Activated CD8-positive, alpha-beta T cell treated with anti-CD3 and anti-CD28 coated beads, Interleukin-2, amount 10 ng/mL, durations not matched to agents 7 days and 5 days (primary cell): ENCODE measurements around the gene SLC25A42. TPM values are rescaled to one million over a fixed set of nuclear protein-coding genes. Genes with fewer than 3 reads are reported as not detected.
"Not testable (repeated sequence)": the region's sequence is repeated elsewhere in the genome, so short reads cannot be mapped to it uniquely, and the experiment has no call there.

Source experiments
- ATAC-seq: fragments of 150-1000 bp; cut with Tn5 transposase; one replicate; pipeline ENCODE4 v1.10.0; 2021; ENCODE audit warnings: moderate library complexity
- CTCF ChIA-PET: fragments of 350-600 bp; sonication (Branson Sonifier 250); formaldehyde crosslinking; loops from one replicate; lab custom pipeline; 2021; ENCODE audit warnings: antibody characterized with exemption; lab: Charles Lee
- POLR2A ChIA-PET: fragments of 350-600 bp; sonication (Branson Sonifier 250); formaldehyde crosslinking; loops from one replicate; lab custom pipeline; 2021; ENCODE audit warnings: antibody characterized with exemption; lab: Charles Lee
- DNase-seq: peaks from one replicate; pipeline ENCODE4 v3.0.0-alpha.2; 2020
- H3K27ac Mint-ChIP-seq: one replicate; pipeline ENCODE4 v1.8.0; 2021; ENCODE audit warnings: mild to moderate bottlenecking, mixed read lengths
- H3K27me3 Mint-ChIP-seq: one replicate; pipeline ENCODE4 v1.8.0; 2021; ENCODE audit warnings: low read depth, mixed read lengths
- H3K36me3 Mint-ChIP-seq: one replicate; pipeline ENCODE4 v1.8.0; 2021; ENCODE audit warnings: low read depth, mixed read lengths
- H3K4me1 Mint-ChIP-seq: one replicate; pipeline ENCODE4 v1.8.0; 2021; ENCODE audit warnings: low read depth, mixed read lengths
- H3K4me3 Mint-ChIP-seq: one replicate; pipeline ENCODE4 v1.8.0; 2021; ENCODE audit warnings: mild to moderate bottlenecking, mixed read lengths
- H3K9me3 Mint-ChIP-seq: one replicate; pipeline ENCODE4 v1.8.0; 2022; ENCODE audit warnings: mixed read lengths; ENCODE audit not compliant: insufficient read depth
- total RNA-seq, 2 experiments: library from RNA; stranded (reverse); gene quantifications; one replicate each; pipeline ENCODE4 v1.2.3, GENCODE V29; 2021

The SLC25A42 gene
- total RNA-seq, 2 experiments from 2014 or later: 20.1 to 20.2 TPM

DNA sequence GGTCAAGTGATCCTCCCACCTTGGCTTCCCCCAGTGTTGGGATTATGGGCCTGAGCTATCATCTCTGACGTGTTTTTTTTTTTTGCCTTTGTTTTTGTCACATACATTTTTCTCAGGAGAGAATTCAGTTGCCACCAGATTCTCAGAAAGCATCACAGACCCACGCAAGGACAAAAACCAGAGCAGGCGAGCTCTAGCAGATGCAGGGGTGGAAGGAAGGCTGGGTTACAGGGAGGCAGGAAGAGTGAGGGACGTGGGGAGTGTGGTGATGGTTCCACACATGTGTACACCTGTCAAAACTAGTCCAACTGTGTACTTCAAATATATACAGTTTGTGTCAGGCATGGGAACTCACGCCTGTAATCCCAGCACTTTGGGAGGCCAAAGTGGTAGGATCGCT lies 70.2 kb downstream of the SLC25A42 start:
- Mint-ChIP-seq H3K27me3 (no peaks in the 10 kb centered on the region), H3K36me3 (peaks cover 16% of the 10 kb centered on the region), H3K4me3 (no peak overlapping the region), H3K9me3 (no peaks in the 10 kb centered on the region), H3K4me1 (peaks cover 26% of the 10 kb centered on the region), H3K27ac (no peak overlapping the region)
- POLR2A ChIA-PET: no interaction called here
- CTCF ChIA-PET: no interaction called here
- DNase-seq: no peak
- no peak for ATAC-seq

DNA sequence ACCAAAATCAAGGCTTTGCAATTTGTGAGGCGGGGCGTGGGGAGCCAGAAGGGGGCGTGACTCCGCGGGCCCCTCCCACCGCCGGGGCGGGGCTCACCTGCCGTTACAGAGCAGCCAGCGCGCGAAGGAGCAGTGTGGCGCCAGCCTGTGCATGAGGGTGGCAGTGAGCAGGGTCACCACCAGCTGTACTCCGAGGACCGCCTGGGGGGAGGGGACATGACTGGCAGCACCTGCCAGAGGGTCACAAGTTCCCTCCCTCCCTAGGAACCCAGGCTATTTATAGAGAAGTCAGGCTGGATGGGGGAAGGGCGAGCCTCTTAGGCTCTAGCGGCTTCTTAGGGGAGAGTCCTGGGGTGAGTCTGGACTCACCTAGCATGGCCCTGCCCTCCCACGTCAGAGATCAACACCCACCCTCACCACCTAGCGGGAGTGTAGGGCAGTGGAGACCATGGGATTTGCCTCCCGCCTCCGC lies 70.9 kb downstream of the SLC25A42 start:
- Mint-ChIP-seq H3K27me3 (no peaks in the 10 kb centered on the region), H3K4me1 (peaks cover 32% of the 10 kb centered on the region), H3K4me3 (no peak overlapping the region), H3K9me3 (no peaks in the 10 kb centered on the region), H3K27ac (no peak overlapping the region), H3K36me3 (peaks cover 16% of the 10 kb centered on the region)
- ATAC-seq (no peak), DNase-seq (no peak)
- ChIA-PET POLR2A (no interaction called here), CTCF (no interaction called here)

- peaks cover 32% of the 10 kb centered on the region for H3K4me1 Mint-ChIP-seq
- DNase-seq, H3K4me3 Mint-ChIP-seq, H3K27ac Mint-ChIP-seq, H3K27me3 Mint-ChIP-seq, POLR2A ChIA-PET, H3K9me3 Mint-ChIP-seq, ATAC-seq: not testable (repeated sequence)
- CTCF ChIA-PET: interaction anchor here (1.9 kb wide), 1 partner anchor 20 kb away, joined by 6 read pairs; no protein-coding TSS in a partner anchor
- H3K36me3 Mint-ChIP-seq: peaks cover 16% of the 10 kb centered on the region
Measured at GRCh38 chr19:19135713-19136112, 71.9 kb downstream of the SLC25A42 start.

DNA sequence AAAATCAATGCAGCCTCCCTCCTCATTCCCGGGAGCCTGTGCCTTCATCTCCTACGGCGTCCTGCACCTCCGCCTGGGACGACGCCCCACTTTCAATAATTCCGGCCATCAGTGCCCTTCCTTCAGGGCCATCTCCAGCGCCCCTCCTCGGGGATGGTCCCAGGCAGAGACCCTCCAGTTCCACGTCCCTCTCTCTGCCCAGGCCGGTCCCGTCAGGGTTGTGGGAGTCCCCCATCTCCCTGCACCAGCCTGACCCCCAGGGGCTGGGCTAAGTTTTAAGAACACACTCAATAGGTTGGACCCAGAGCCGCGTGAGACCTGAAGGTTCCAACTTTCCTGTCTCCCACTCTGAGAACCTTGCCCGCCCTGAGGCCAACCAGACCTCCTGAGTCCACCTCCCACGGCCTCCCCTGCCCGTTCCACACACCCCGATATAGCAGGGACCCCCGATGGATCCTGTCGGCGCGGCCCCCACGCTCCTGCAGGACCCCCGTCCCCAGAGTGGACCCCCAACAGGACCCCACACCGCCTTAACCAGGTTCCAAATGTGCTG lies 73.8 kb downstream of the SLC25A42 start:
- H3K27me3 Mint-ChIP-seq: no peaks in the 10 kb centered on the region
- no peak for DNase-seq
- ChIA-PET POLR2A (no interaction called here), CTCF (interaction anchor here (0.6 to 1.9 kb wide), 2 partner anchors 8 to 22 kb away, joined by 3 to 6 read pairs; no protein-coding TSS in a partner anchor)
- no peak for ATAC-seq
- H3K36me3 Mint-ChIP-seq: peaks cover 9% of the 10 kb centered on the region
- H3K27ac Mint-ChIP-seq: peak overlapping the region; percentile 97
- peak overlapping the region; percentile 95 for H3K4me3 Mint-ChIP-seq
- peaks cover 32% of the 10 kb centered on the region for H3K4me1 Mint-ChIP-seq
- H3K9me3 Mint-ChIP-seq: no peaks in the 10 kb centered on the region

GRCh38 chr19:19138109-19138981 lies 74.6 kb downstream of the SLC25A42 start, which contains the start of gene TMEM161A:
TSS of gene TMEM161A (minus strand) at chr19:19138478. CDS start at chr19:19138428, 50 bp downstream.
- ChIA-PET POLR2A (no interaction called here), CTCF (interaction anchor here (0.7 to 1.2 kb wide), 4 partner anchors 36 to 84 kb away, joined by 3 to 4 read pairs (median 4); no protein-coding TSS in a partner anchor)
- no peaks in the 10 kb centered on the region for H3K27me3 Mint-ChIP-seq
- peak within 1 kb of the TSS; percentile 97 for H3K27ac Mint-ChIP-seq
- H3K4me1 Mint-ChIP-seq: peaks cover 32% of the 10 kb centered on the region
- H3K9me3 Mint-ChIP-seq: no peaks in the 10 kb centered on the region
- peak within 1 kb of the TSS; percentile 95 for H3K4me3 Mint-ChIP-seq
- peaks cover 4% of the 10 kb centered on the region for H3K36me3 Mint-ChIP-seq
- ATAC-seq: peak; percentile 100
- peak; percentile 98 for DNase-seq

DNA sequence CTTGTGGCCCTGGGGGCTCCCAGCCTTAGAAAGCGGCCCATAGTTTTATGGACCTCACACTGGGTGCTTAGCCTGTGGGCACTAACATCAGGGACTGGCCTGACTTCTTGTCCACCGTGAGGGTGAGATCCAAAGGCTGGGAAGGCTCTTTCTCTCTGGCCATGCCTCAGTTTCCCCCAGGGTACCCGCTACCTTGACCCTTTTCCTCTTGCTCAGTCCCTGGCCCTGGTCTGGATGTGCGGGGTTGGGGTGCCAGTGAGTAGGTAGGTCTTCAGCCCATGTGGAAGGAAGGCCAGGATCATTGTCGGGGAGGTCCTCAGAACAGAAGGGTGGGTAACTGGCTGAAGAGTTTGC lies 76.1 kb downstream of the SLC25A42 start:
- no peaks in the 10 kb centered on the region for H3K36me3 Mint-ChIP-seq
- no peak for ATAC-seq
- H3K27me3 Mint-ChIP-seq: no peaks in the 10 kb centered on the region
- ChIA-PET POLR2A (no interaction called here), CTCF (interaction anchor here (1.2 to 1.3 kb wide), 2 partner anchors 41 to 86 kb away, joined by 3 to 4 read pairs; no protein-coding TSS in a partner anchor)
- DNase-seq: no peak
- H3K9me3 Mint-ChIP-seq: no peaks in the 10 kb centered on the region
- no peak overlapping the region for H3K4me3 Mint-ChIP-seq
- no peak overlapping the region for H3K27ac Mint-ChIP-seq
- peaks cover 32% of the 10 kb centered on the region for H3K4me1 Mint-ChIP-seq

DNA sequence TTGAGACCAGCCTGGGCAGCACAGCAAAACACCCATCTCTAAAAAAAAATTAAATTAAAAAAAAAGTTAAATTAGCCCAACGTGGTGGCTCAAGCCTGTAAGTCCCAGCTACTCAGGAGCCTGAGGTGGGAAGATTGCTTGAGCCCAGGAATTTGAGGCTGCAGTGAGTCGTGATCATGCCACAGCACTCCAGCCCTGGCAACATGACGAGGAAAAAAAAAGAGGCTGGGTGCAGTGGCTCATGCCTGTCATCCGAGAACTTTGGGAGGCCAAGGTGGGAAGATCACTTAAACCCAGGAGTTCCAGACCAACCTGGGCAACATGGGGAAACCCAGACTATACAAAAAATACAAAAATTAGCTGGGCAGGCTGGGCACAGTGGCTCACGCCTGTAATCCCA lies 76.7 kb downstream of the SLC25A42 start:
- H3K27ac Mint-ChIP-seq: no peak overlapping the region
- ChIA-PET POLR2A (no interaction called here), CTCF (interaction anchor here (0.9 to 1.8 kb wide), 5 partner anchors 34 to 89 kb away, joined by 3 to 5 read pairs (median 3); no protein-coding TSS in a partner anchor)
- H3K4me1 Mint-ChIP-seq: peaks cover 28% of the 10 kb centered on the region
- H3K36me3 Mint-ChIP-seq: no peaks in the 10 kb centered on the region
- DNase-seq (no peak), ATAC-seq (no peak)
- H3K9me3 Mint-ChIP-seq: no peaks in the 10 kb centered on the region
- H3K4me3 Mint-ChIP-seq: no peak overlapping the region
- H3K27me3 Mint-ChIP-seq: no peaks in the 10 kb centered on the region

DNA sequence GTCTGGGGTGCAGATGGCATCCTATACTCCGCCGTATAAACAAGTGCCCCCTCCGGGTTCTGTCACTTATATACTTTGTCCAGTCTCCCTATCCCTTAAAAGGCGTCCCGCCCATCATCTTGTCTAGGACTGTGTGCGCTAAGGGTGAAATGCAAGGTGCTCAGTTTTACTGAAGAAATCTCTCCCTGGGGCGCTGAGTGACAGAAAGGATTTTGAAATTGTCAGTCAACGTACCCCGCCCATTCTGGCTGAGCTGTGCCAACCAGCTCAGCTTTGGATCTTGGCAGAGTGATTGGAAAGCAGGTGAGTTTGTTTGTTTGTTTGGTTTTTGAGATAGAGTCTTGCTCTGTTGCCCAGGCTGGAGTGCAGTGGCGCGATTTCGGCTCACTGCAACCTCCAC lies 78.6 kb downstream of the SLC25A42 start:
- Mint-ChIP-seq H3K27me3 (no peaks in the 10 kb centered on the region), H3K4me1 (peaks cover 23% of the 10 kb centered on the region), H3K9me3 (no peaks in the 10 kb centered on the region), H3K27ac (no peak overlapping the region), H3K36me3 (no peaks in the 10 kb centered on the region), H3K4me3 (no peak overlapping the region)
- POLR2A ChIA-PET: no interaction called here
- no peak for DNase-seq
- CTCF ChIA-PET: interaction anchor here (1.8 kb wide), 1 partner anchor 32 kb away, joined by 5 read pairs; no protein-coding TSS in a partner anchor
- no peak for ATAC-seq

DNA sequence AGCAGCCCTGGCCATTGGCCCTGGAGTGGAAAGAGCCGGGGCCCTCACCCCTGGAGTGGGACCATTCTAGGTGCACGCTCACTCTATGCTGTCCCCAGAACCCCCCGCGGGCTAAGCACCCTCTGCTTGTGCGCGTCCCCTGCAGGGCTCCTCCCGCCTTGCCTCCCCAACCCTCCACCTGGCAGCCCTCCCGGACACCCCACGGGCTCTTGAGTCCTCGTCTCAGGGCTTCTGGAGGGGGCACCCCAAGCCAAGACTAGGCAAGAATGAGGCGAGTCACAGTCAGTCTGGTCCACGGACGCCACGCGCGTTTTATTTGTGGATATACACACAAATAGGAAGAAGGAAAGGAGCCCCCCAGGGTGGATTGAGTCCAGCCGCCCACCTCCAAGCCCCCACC lies 81.5 kb downstream of the SLC25A42 start:
- CTCF ChIA-PET: interaction anchor here (0.6 to 6.1 kb wide), 8 partner anchors 8 to 89 kb away, joined by 3 to 57 read pairs (median 4); partner anchors contain the start of genes MEF2B and NR2C2AP
- POLR2A ChIA-PET: no interaction called here
- no peak overlapping the region for H3K4me3 Mint-ChIP-seq
- no peak overlapping the region for H3K27ac Mint-ChIP-seq
- no peaks in the 10 kb centered on the region for H3K4me1 Mint-ChIP-seq
- H3K36me3 Mint-ChIP-seq: no peaks in the 10 kb centered on the region
- ATAC-seq: no peak
- H3K9me3 Mint-ChIP-seq: no peaks in the 10 kb centered on the region
- no peak for DNase-seq
- no peaks in the 10 kb centered on the region for H3K27me3 Mint-ChIP-seq

- CTCF ChIA-PET: interaction anchor here (0.6 to 6.1 kb wide), 10 partner anchors 9 to 343 kb away, joined by 3 to 57 read pairs (median 4); partner anchors contain the start of genes MEF2B and NR2C2AP
- DNase-seq: peak; percentile 90
- peak; percentile 77 for ATAC-seq
Measured at GRCh38 chr19:19145684-19146608, 82.2 kb downstream of the SLC25A42 start.

DNA sequence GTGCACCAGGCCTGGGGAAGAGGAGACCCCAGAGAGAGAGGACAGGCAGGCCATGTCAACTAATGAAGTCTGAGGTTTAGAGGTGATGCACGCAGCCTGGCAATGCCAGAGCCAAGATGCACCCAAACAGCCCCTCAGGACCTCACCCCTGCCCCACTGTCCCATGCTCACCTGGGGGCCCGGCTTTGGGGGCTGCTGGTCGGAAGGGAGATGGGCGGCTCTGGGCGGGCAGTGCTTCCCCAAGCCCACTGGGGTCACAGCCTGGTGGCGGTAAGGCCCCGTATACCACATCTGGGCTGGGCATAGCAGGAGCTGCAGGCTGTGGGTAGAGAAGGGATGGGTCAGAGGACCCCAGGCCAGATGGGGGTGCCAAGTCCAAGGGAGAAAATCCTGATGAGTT lies 83.1 kb downstream of the SLC25A42 start:
- Mint-ChIP-seq H3K9me3 (no peaks in the 10 kb centered on the region), H3K27ac (no peak overlapping the region), H3K4me3 (no peak overlapping the region), H3K27me3 (no peaks in the 10 kb centered on the region), H3K4me1 (no peaks in the 10 kb centered on the region), H3K36me3 (no peaks in the 10 kb centered on the region)
- no peak for DNase-seq
- CTCF ChIA-PET: interaction anchor here (1.0 to 6.1 kb wide), 6 partner anchors 10 to 96 kb away, joined by 3 to 57 read pairs (median 4); no protein-coding TSS in a partner anchor
- POLR2A ChIA-PET: no interaction called here
- ATAC-seq: no peak

More at GRCh38 chr19:19145684-19146608, 82.2 kb downstream of the SLC25A42 start:
- Mint-ChIP-seq H3K4me3 (no peak overlapping the region), H3K4me1 (no peaks in the 10 kb centered on the region), H3K27me3 (no peaks in the 10 kb centered on the region), H3K36me3 (no peaks in the 10 kb centered on the region), H3K27ac (no peak overlapping the region), H3K9me3 (no peaks in the 10 kb centered on the region)
- POLR2A ChIA-PET: no interaction called here
